ENCODE results near the gene IFNL4. TPM values are rescaled to one million over a fixed set of nuclear protein-coding genes. Genes with fewer than 3 reads are reported as not detected.

IFNL4 gene
- total RNA-seq, 1 donor from 2014 or later, result not detected

DNA sequence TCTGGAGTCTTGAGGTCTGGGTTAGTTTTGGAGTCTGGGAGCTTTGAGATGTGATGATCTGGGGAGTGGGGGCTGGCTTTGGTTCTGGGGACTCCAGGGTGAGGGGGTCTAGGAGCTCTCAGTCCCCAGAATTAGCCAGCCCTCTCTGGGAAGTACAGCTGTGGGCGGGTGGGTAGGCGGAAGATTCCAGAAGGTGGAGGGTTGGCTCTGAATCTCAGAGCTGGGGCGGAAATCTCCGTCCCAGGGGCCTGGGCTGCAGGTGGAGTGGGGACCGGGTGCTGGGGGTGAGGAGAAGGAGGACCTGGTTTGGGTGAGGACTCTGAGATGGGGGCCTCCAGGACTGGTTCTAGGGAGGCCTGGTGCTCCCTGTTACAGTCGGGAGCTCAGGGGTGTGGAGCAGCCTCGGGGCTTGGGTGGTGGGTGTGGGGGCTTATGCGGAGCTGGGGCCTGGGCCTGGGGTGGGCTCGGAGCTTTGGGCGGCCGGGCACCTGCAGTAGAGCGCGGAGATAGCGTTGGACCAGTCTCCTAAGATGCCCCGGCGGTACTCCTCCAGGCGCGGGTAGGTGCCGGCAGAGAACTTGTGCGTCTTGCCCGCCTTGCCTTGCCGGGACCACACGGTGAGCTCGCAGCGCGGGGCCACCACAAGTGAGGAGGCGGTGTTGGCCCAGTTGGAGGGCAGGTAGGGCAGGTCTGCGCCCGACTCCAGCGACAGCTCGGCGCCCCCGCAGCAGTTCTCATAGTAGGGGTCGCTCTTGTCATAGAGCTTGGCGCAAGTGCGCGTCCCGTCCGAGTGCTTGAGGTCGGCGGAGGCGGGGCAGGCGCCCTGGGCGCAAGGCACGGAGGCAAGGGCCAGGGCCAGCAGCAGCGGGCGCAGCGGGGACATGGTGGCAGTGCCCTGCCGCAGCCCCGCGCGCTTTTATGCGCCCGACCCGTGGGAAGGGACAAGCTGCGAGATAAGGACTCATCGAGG is 45.0 kb downstream of the IFNL4 start, which contains the start of gene SYCN:
TSS of gene SYCN (minus strand) at position 892 of the 970 bp plus-strand sequence. CDS start at position 883, 9 bp downstream.
- TF ChIP-seq, protein P1, sequence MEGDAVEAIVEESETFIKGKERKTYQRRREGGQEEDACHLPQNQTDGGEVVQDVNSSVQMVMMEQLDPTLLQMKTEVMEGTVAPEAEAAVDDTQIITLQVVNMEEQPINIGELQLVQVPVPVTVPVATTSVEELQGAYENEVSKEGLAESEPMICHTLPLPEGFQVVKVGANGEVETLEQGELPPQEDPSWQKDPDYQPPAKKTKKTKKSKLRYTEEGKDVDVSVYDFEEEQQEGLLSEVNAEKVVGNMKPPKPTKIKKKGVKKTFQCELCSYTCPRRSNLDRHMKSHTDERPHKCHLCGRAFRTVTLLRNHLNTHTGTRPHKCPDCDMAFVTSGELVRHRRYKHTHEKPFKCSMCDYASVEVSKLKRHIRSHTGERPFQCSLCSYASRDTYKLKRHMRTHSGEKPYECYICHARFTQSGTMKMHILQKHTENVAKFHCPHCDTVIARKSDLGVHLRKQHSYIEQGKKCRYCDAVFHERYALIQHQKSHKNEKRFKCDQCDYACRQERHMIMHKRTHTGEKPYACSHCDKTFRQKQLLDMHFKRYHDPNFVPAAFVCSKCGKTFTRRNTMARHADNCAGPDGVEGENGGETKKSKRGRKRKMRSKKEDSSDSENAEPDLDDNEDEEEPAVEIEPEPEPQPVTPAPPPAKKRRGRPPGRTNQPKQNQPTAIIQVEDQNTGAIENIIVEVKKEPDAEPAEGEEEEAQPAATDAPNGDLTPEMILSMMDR (conservative IDR thresholded peaks at IDR 0.05; ENCODE audit: low read depth, low read length), result no peak
- no peak within 1 kb of the TSS for H3K4me3 ChIP-seq (ENCODE audit: low read depth, low read length)
- no peak for DNase-seq (ENCODE audit: low read depth)

DNA sequence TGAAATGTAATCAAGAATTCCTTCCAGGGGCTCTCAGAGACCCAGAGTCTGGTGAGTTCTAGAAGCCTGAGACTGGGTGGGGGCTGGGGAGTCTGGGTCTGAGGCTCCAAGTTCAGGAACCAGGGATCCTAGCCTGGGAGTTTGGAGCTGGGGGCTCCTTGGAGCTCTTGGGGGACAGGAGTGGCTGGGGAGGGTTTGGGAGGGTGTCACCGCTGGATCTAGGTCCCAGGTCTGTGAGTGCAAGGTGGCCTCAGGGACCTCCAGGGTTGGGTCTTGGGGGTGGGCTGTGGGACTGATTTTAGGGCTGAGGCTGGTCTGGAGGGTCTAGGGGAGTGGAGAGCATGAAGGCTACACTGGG is 45.7 kb downstream of the IFNL4 start:
- DNase-seq (ENCODE audit: low read depth), result no peak
- H3K4me3 ChIP-seq (ENCODE audit: low read depth, low read length), result no peak overlapping the region
- TF ChIP-seq, protein P1 (conservative IDR thresholded peaks at IDR 0.05; ENCODE audit: low read depth, low read length), result no peak

DNA sequence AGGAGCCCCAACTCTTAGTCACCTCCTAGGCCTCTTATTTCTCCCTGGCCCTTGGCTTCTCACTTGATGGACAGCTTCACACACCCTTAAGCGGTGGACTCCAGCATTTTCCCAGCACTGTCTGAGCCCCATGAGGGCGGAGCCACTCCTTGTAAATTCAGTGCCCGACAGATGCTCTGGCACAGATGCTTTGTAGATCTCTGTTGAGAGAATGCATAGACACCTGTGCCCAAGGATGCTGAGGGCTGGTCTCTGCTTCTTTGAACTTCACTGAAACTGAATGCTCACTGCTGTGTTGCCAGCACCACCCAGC is 47.9 kb downstream of the IFNL4 start:
- H3K4me3 ChIP-seq (ENCODE audit: low read depth, low read length), result no peak overlapping the region
- no peak for DNase-seq (ENCODE audit: low read depth)
- TF ChIP-seq, protein P1 (conservative IDR thresholded peaks at IDR 0.05; ENCODE audit: low read depth, low read length), result no peak

DNA sequence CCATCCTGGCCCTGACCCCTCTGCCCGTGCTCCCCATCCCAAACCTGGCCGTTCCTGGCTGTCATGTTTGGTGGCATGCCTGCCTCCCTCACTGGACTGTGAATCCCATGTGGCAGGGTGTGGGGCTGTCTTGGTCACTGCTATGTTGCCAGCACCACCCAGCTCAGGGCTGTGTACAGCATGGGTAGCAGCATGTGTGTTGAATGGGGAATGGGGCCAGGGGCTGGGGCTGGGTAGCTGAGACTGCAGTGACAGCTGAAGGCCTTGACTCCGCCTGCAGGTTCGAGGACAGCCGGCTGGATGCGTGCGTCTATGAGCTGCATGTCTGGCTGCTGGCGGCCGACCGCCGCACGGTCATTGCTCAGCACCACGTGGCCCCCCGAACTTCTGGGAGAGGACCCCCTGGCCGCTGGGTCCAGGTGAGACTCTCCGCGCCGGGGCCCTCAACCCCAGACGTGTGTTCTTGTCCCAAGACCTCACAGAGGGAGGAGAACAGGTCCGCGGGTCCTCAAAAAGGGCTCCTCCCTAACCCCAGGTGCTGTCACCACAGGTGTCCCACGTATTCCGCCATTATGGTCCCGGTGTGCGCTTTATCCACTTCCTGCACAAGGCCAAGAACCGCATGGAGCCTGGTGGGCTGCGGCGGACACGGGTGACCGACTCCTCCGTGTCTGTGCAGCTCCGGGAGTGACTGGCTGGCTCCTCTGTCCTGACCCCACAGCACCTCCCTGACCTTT is 48.4 kb downstream of the IFNL4 start:
- DNase-seq (ENCODE audit: low read depth), result no peak
- H3K4me3 ChIP-seq (ENCODE audit: low read depth, low read length), result no peak overlapping the region
- TF ChIP-seq, protein P1 (conservative IDR thresholded peaks at IDR 0.05; ENCODE audit: low read depth, low read length), result no peak

DNA sequence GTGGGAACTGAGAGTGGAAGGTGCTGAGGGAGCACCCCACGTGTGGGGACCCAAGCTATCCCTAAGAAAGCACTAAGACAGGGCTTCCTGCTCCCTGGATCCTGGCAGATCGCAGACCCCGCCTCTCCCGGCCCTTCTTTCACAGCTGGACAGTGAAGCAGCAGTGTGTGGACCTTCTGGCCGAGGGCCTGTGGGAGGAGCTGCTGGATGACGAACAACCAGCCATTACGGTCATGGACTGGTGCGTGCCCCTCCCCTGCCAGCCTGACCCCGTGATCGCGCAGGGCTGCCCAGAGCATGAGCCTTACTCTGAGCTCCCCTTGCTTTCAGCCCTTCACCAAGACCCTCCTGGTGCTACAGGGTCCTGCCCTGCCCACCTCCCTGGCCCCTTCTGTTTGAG is 49.6 kb downstream of the IFNL4 start:
- TF ChIP-seq, protein P1 (conservative IDR thresholded peaks at IDR 0.05; ENCODE audit: low read depth, low read length), result no peak
- no peak overlapping the region for H3K4me3 ChIP-seq (ENCODE audit: low read depth, low read length)
- peak; percentile 42 for DNase-seq (ENCODE audit: low read depth)

DNA sequence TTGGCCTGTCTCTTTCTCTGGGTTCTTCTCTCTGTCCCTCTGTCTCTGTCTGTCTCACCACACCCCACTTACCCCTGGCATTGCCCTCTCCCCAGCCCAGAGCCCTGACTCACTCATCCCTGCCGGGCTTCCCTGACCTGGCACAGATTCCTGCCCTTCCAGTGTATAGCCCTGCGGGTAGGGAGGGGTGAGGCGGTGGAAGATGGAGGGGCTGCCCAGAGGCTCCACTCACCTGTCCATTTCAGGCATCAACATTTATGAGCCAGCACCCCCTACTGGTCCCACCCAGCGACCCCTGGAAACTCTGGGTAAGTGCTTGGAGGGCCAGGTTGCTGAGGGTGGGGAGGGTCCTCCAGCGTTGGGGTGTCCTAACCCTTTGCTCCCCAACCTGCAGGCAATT is 50.8 kb downstream of the IFNL4 start:
- H3K4me3 ChIP-seq (ENCODE audit: low read depth, low read length), result no peak overlapping the region
- TF ChIP-seq, protein P1 (conservative IDR thresholded peaks at IDR 0.05; ENCODE audit: low read depth, low read length), result peak; percentile 16
- DNase-seq (ENCODE audit: low read depth), result no peak

Data from epithelial cell of proximal tubule (primary cell).